Umbilical cord (tissue), 2 donors: ENCODE results near the gene TMEM171. TPM values are rescaled to one million over a fixed set of nuclear protein-coding genes. Genes with fewer than 3 reads are reported as not detected.

Experiments
- DNase-seq: peaks from one replicate; pipeline ENCODE4 v3.0.0-alpha.2; 2015; ENCODE audit warnings: low spot score
- total RNA-seq: library from RNA; depleted of rRNA; stranded (reverse); fragments of >200 nt; gene quantifications from one replicate; pipeline ENCODE4 v1.2.3, GENCODE V29; 2014; ENCODE audit warnings: low replicate concordance; ENCODE audit not compliant: insufficient read depth

The TMEM171 gene
- total RNA-seq, 1 donor from 2014 or later: 1.7 TPM

DNA sequence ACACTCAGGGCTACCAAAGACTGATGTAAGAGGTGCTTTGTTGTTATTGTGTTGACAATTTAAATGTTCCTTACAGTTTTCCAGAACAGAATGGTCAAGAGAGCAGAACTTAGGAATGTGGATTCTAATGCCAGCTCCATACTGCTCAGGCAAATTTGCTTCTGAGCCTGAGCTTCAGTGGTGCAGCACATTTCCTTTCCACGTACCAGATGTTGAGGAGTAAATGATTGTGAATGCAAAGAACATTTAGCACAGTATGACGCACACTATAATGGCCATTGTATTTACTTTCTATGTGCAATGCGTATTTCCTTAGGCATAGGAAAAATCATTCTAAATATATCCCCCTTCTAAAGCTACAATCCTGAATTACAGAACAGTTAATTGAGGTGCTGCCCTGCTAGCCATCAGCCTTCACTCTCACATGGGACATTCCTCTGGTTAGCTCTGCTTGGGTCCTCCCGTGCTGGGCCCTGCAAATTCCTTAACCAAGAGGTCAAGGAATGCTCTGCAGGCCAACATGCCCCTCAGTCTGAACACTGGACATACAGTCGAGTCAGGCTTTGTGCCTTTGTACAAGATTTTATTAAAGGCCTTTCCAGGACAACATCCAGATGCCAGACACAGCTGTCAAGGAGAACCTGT lies 31.5 kb downstream of the TMEM171 start:
- peak; percentile 9 for DNase-seq

DNA sequence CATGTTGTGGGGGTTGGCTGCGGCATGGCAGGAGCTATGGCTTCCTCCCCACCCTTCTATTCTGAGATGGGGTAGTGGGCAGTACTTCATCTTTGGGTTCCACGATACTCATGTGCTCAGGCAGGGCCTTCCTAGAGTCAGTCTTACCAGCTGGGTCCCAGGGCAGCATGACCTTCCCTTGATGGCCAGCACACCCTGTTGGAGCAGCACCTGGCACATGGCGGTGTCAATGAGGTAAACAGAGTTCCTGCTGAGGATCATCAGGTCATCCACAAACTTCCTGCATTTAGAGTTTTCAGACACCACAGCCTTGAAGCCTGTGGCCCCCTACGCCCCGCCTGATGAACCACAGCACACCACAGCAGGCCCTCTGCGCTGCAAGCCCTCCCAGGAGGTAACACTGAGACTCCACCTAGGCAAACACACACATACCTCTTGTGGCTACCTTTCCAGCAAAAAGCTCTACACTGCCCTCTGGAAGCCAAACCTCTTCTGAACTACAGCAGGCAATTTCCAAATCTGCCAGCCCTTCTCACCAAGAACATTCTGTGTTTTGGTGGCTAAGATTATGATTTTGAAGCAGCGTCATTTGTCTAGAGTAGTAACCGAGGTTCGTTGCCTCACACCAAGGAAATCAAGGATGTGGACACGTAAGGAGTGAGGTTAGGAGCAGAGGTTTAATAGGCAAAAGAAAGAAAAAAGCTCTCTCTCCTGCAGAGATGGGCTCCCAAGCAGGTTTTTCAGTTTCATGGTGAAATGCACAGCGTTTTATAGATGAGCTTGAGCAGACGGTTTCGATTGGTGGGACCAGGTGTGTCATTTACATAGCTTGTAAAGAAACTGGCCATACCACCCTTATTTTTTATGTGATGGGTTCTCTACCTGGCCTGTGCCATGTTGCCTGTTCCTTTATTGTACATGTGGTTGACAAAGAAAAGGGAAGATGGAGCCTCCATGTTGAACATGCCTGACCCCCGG lies 32.3 kb downstream of the TMEM171 start:
- DNase-seq: no peak

DNA sequence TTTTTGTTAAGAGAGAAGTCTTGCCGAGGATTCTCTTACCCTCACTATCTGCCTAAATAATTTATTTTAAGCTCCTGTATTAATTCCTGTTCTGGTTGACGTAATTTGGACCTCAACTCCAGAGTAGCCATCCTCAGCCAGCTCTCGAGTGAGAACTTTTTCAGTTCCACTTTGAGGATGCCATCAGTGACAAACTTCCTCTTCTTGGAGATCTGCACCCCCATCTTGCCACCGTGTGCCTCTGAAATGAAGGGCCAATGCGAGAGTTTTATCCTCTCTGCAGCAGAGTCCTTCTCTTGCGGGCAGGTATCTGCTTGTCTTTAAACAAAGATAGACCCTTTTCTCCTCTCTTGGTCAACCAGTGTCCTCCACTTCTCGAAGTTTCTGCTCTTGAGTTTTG lies 33.1 kb downstream of the TMEM171 start:
- DNase-seq: no peak

DNA sequence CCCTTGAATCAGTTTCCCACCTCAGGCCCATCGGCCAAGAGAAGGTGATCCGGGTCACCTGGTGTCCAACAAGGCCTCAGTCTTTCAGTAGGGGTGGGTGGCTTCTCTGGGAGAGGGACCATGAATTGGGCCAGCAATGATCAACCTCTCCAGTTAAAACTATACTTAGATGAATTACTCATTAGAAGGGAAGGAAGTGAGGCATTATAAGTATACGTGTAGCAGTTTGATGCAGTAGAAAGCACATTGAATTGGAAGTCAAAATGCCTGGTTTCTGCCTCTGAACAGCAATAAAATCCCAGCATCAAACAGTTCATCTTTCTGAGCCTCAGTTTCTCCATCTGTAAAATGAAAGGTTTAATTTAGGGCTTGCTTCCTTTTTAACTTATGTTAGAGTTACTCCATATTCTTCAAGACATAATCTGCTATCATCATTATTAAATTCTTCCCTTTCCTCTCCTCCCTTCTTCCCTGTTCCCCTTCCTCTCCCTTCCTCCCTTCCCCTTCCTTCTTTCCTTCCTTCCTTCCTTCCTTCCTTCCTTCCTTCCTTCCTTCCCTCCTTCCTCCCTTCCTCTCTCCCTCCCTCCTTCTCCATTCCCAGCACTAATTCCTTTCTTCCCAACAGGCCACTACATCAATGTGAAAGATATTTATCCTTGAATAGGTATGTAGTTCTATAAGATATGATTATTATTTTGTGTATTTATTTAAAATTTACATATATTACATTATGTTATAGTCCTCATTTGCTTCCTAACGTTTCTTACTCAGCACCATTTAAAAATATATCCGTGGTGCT lies 34.0 kb downstream of the TMEM171 start:
- DNase-seq: no peak

DNA sequence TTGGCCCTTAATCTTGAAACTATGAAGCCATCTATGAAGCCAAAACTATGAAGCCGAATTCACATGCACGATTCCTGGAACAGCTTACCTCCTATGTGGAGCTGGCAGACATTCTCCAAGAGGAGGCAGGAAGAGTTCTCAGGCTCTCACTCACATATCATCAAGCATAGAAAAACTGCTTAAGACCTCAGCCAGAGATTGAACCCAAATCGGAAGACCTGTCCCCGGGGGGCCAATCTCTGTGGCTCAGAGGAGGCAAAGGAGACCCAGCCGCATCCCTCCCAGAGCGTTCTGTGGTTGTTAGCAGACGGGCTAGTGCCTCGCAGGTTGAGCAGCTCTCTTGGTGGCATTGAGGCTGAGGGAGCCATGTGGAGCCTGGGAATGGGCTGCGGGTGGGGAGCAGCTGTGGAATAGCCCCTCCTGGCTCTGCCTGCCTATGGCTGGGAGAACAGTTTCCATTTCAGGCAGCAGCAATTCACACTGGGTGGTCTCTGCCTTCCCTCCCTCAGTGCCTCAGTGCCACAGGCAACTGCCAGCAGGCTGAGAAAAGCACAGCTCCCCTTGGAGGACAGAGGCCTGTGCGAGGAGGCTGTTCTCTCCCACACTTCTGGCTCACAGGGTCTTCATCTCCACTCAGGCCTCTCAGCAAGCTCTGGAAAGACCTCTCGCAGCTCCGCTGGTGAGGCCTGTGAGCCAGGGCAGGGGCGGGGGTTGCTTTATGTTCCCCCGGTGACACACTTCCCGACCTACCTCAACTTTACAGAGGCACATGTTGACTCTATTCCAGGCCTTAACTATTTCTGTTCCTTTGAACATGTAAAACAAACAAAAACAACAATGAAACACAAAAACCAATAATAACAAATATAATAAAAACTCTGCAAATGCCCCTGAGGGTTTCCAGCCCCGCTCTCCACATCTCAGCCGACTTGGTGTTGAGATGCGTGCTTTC lies 35.2 kb downstream of the TMEM171 start:
- DNase-seq: no peak

DNA sequence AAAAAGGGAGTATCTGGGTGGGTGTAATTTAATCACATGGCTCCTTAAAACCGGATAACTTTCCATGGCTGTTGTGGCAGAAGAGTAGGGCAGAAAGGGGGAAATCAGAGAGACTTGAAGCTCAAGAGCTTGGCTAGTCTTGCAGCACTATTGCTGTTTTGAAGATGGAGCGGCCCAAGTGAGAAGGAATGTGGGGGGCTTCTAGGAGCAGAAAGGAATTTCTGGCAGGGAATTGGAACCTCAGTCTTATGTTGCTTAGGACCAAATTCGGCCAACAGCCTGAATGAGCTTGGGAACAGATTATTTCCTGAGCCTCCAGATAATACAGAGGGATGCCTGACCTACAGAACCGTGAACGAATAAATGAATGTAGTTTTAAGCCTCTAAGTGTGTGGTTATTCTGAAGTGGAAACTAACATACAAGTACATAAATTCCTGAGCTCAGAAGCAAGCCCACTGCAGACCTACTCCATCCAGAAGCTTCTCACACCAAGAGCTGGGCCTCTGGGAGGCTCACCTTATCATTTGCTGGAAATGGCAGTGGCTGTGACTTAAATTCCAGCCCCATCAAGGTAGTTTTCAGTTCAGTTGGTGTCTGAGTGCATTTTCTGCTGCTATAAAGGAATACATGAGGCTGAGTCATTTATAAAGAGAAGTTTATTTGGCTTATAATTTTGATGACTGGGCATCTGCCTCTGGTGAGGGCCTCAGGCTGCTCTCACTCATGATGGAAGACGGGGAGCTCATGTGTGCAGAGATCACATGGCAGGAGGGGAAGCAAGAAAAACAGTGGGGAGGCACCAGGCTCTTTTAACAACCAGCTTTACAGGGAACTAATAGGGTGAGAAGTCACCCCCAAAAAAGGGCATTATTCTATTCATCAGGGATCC lies 37.3 kb downstream of the TMEM171 start:
- no peak for DNase-seq

DNA sequence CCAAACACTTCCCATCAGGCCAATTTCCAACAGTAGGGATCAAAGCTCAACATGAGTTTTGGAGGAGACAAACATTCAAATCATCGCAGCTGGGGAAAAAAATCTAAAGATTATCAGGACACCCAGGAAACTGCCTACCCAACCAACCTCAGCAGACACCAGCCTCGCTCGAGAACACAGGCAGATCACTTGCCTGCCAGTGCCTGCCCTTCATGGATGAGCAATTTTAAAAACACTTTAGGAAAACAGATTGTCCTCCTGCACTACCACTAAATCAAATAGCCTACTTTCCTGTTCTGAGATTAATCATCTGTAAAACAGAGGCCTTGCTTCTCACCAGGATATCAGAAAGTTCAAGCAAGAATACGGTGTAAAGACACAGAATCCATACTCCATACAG lies 37.9 kb downstream of the TMEM171 start:
- no peak for DNase-seq

DNA sequence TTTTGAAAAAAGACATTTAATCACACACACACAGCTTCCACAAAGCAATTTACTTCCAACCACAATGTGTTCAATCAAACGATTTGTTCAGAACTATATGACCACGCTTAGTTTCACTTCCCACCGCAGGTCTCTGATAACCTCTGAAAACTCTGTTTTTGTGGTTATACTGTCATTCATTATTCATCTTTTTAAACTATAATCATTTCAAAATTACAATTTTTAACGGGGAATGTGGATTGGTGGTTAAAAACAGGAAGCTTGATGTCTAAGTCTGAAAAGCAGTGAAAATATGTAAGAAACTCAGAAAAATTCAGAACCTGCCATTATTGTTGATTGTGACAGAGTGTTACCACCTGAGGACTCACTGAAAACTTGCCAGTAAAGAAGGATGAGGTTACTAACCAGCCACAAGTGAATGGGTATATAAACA lies 39.9 kb downstream of the TMEM171 start:
- no peak for DNase-seq

DNA sequence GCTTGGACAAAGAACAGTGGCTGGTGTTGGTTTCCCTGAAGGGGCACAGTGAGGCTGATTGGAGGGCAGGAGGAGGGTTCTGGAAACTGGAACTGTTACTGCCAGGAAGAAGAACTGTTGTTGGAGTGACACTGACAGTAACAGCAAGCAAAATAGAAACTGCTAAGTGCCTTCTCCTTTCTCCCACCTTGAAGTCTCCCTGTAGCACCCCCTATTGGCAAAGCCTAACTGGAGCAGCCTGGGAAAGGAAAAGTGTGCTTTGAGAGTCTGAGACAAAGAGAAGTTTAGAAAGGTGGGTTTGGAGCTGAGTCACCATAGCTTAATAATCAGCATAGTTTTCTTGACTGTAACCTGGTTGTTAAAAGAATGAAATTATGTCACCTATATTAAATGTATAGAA lies 50.1 kb downstream of the TMEM171 start:
- no peak for DNase-seq

DNA sequence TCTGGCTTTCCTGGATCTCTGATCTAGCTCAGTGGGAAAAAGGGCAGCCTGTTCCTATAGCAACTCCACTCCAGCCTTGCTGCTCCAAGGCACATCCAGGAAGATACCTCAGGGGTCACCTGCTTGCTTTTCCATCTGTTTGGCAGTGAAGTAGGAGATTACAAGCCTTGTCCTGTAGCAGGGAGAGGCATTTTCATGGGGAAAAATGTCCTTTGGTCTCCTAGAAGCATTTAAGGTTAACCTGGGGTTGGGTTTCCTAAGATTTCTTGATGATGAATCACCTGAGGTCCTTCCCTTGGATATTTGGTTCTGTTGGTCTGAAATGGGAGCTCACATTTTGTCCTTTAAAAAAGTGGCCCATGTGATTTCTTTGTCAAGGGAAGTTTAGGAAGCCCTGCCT lies 51.1 kb downstream of the TMEM171 start:
- no peak for DNase-seq

DNA sequence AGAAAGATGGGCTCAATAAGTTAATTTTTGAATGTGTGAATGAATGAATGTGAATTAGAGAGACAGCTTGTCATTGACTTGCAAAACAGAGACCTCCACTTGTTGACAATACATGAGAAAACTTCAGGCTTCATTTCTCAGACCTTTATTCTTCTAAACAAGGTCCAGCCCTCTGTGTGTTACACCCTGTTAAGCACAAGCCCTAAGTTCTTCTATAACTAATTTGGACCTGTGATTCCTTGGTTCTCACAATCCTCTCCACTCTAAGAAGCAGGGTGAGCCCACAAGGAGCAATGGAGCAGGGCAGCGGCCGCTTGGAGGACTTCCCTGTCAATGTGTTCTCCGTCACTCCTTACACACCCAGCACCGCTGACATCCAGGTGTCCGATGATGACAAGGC lies 52.6 kb downstream of the TMEM171 start, which contains the start of gene TMEM174:
TMEM174 (plus strand) TSS at position 243 of the 400 bp plus-strand sequence; CDS start at position 294, 51 bp downstream.
- no peak for DNase-seq

DNA sequence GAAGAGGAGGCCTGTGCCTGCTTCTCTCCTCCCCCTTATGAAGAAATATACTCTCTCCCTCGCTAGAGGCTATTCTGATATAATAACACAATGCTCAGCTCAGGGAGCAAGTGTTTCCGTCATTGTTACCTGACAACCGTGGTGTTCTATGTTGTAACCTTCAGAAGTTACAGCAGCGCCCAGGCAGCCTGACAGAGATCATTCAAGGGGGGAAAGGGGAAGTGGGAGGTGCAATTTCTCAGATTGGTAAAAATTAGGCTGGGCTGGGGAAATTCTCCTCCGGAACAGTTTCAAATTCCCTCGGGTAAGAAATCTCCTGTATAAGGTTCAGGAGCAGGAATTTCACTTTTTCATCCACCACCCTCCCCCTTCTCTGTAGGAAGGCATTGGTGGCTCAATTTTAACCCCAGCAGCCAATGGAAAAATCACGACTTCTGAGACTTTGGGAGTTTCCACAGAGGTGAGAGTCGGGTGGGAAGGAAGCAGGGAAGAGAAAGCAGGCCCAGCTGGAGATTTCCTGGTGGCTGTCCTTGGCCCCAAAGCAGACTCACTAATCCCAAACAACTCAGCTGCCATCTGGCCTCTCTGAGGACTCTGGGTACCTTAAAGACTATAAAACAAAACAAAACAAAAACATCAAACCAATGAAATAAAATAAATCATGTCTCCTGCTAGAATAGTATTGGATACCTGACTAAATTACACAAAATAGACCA lies 53.9 kb downstream of the TMEM171 start:
- no peak for DNase-seq

DNA sequence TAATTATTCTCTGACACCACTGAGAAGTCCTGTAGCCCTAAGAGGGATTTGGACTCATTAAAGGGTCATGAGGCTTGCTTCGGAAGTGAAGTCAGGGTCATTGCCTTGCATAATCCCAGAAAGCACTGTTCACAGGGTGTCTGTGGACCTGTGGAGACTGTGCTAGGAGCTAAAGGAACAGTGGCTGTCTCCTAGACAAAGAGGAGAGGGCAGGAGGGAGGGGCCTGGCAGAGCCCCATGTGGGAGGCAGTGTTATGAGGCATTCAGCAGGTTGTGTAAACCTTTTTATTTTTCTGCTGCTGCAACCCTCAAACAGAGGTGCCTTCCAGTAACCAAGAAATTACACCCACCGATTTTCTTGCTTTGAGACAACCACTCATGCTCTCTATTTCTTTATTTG lies 55.9 kb downstream of the TMEM171 start:
- DNase-seq: no peak

DNA sequence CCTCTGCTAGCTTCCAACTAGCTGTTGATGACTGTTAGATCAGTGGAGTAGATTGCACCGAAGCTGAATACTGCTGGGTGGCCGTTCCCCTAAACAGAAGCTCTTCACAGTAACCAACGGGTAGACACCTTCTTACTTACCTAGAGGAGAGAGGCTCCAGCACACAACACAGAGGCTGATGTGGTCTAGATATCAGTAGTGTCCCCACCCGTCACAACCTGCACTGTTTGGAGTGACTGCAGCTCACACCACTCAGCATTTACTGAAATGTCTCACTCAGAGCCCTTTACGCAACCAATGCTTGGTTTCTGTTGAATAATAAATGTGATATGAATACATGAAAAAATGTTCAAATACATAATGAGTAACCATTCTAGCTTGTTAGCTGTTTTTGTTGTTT lies 57.9 kb downstream of the TMEM171 start:
- no peak for DNase-seq

DNA sequence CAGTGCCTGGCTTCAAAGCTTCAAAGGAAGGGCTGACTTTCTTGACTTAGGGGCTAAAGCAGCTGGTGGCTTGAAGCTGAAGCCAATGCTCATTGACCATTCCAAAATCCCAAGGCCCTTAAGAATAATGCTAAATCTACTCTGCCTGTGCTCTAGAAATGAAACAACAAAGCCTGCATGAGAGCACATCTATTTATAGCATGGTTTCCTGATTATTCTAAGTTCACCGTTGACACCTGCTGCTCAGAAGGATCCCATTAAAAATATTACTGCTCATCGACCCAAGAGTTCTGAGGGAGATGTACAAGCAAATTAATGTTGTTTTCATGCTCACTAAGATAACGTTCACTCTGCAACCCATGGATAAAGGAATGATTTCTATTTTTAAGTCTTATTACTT lies 59.4 kb downstream of the TMEM171 start:
- no peak for DNase-seq

DNA sequence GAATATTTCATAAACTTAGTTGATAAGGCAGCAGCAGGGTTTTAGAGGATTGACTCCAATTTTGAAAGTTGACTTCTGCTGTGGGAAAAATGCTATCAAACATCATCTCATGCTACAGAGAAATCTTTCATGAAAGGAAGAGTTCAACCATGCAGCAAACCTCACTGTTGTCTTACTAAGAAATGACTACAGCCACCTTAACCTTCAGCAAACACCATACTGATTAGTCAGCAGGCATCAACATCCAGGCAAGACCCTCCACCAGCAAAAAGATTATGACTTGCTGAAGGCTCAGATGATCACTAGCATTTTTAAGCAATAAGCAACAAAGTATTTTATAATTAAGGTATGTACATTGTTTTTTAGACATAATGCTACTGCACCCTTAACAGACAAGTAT lies 60.2 kb downstream of the TMEM171 start:
- DNase-seq: no peak
